HCT116 (cell line): Measurements from ENCODE around the gene GALNT17. TPM values are rescaled to one million over a fixed set of nuclear protein-coding genes. Genes with fewer than 3 reads are reported as not detected.

Experiments used
- ATAC-seq: fragments of 200-7000 bp; cut with Tn5 transposase; 2 replicates; pipeline ENCODE4 v1.9.1; 2020; ENCODE audit warnings: mild to moderate bottlenecking, moderate library complexity
- BruUV-seq: library from RNA; stranded (reverse); fragments of 400-500 nt; replicated peaks from 2 replicates; lab custom pipeline; 2021; lab: Mats Ljungman, UMichigan
- CTCF ChIA-PET: fragments of 300-600 bp; sonication (Branson Sonifier 250); formaldehyde crosslinking; loops from one replicate; lab custom pipeline; 2021; ENCODE audit warnings: antibody characterized with exemption; lab: Charles Lee
- POLR2A ChIA-PET: fragments of 300-600, 350-600 bp; sonication (Branson Sonifier 250); formaldehyde crosslinking; loops from one replicate; lab custom pipeline; 2021; ENCODE audit warnings: antibody characterized with exemption; lab: Charles Lee
- RAD21 ChIA-PET, 2 experiments: fragments of 300-600 bp; sonication (Branson Sonifier 250); formaldehyde crosslinking; loops; one replicate each; lab custom pipeline; 2023; ENCODE audit warnings: low total read pairs in 2 of 2; ENCODE audit not compliant: uncharacterized antibody in 2 of 2, unreplicated experiment in 2 of 2, low non-redundant PET in 1 of 2; lab: Charles Lee
- DNase-seq: peaks from one replicate; pipeline ENCODE4 v3.0.0-alpha.2; 2010; ENCODE audit warnings: low read depth, low spot score
- H2AFZ ChIP-seq: fragments of 200-600 bp; shearing (Covaris generic), sonication (generic); 2 replicates; pipeline ENCODE4 v1.6.1; 2017; ENCODE audit warnings: low read depth, mixed run types, mixed read lengths, antibody characterized with exemption, low read length; ENCODE audit not compliant: poor library complexity, severe bottlenecking
- H3K27ac ChIP-seq: 2 replicates; pipeline ENCODE4 v1.5.1; 2012; ENCODE audit warnings: low read depth, low read length
- H3K27me3 ChIP-seq: fragments of 200-600 bp; sonication (generic); 2 replicates; pipeline ENCODE4 v1.6.1; 2016; ENCODE audit warnings: mixed run types, low read length, mixed read lengths; ENCODE audit not compliant: insufficient read depth
- H3K36me3 ChIP-seq, 2 experiments: fragments of 200-500 bp in 1 of 2; fragments of 200-600 bp in 1 of 2; sonication (Bioruptor generic) in 1 of 2; sonication (generic) in 1 of 2; 2 replicates each; pipeline versions ENCODE4 v1.5.1 to v1.6.1; 2014 to 2016; ENCODE audit warnings: low read length in 2 of 2, inconsistent platforms in 1 of 2, mixed read lengths in 1 of 2, mixed run types in 1 of 2; ENCODE audit not compliant: insufficient read depth in 2 of 2, control insufficient read depth in 1 of 2
- H3K4me1 ChIP-seq, 2 experiments: fragments of 200-600 bp in 1 of 2; sonication (generic) in 1 of 2; 2 replicates each; pipeline versions ENCODE4 v1.5.1 to v1.6.1; 2012 to 2017; ENCODE audit warnings: low read length in 2 of 2, inconsistent platforms in 1 of 2, mild to moderate bottlenecking in 1 of 2, mixed read lengths in 1 of 2, mixed run types in 1 of 2, moderate library complexity in 1 of 2; ENCODE audit not compliant: insufficient read depth in 2 of 2, control insufficient read depth in 1 of 2
- H3K4me2 ChIP-seq: fragments of 200-600 bp; sonication (generic); 2 replicates; pipeline ENCODE4 v1.6.1; 2017; ENCODE audit warnings: mixed run types, low read length, mixed read lengths
- H3K4me3 ChIP-seq, 2 experiments: fragments of 200-600 bp in 1 of 2; sonication (generic) in 1 of 2; replicated peaks in 1 of 2; 2 replicates each; pipeline ENCODE4 v1.5.1; 2011 to 2016; ENCODE audit warnings: low read length in 2 of 2, control low read depth in 1 of 2, low read depth in 1 of 2, mild to moderate bottlenecking in 1 of 2, mixed read lengths in 1 of 2, mixed run types in 1 of 2
- H3K79me2 ChIP-seq: fragments of 200-600 bp; sonication (generic); 2 replicates; pipeline ENCODE4 v1.6.1; 2017; ENCODE audit warnings: mild to moderate bottlenecking, mixed run types, low read length, moderate library complexity, mixed read lengths; ENCODE audit not compliant: insufficient read depth
- H3K9ac ChIP-seq: fragments of 200-600 bp; sonication (generic); 2 replicates; pipeline ENCODE4 v1.6.1; 2016; ENCODE audit warnings: low read length, mixed read lengths
- H3K9me2 ChIP-seq: fragments of 200-600 bp; sonication (generic), shearing (Covaris generic); 2 replicates; pipeline ENCODE4 v1.6.1; 2017; ENCODE audit warnings: mixed run types, mild to moderate bottlenecking, moderate library complexity; ENCODE audit not compliant: insufficient read depth
- H3K9me3 ChIP-seq, 2 experiments: fragments of 200-500 bp in 1 of 2; fragments of 200-600 bp in 1 of 2; sonication (Bioruptor generic) in 1 of 2; sonication (generic) in 1 of 2; 2 replicates each; pipeline ENCODE4 v1.6.1; 2014 to 2017; ENCODE audit warnings: low read length in 2 of 2, mixed read lengths in 2 of 2, inconsistent platforms in 1 of 2, low read depth in 1 of 2, mild to moderate bottlenecking in 1 of 2, mixed run types in 1 of 2, moderate library complexity in 1 of 2; ENCODE audit not compliant: control insufficient read depth in 1 of 2, insufficient read depth in 1 of 2
- H4K20me1 ChIP-seq: fragments of 200-600 bp; sonication (generic), shearing (Covaris generic); 2 replicates; pipeline ENCODE4 v1.6.1; 2017; ENCODE audit warnings: mixed run types, mild to moderate bottlenecking, moderate library complexity; ENCODE audit not compliant: insufficient read depth
- CEBPB ChIP-seq: IDR thresholded peaks from 2 replicates; pipeline ENCODE4 v1.6.1; 2012; ENCODE audit warnings: low read depth
- ELF1 ChIP-seq: IDR thresholded peaks from 2 replicates; pipeline ENCODE4 v1.6.1; 2012; ENCODE audit warnings: low read depth, borderline replicate concordance
- JUND ChIP-seq: IDR thresholded peaks from 2 replicates; pipeline ENCODE4 v1.6.1; 2012
- MAX ChIP-seq: IDR thresholded peaks from 2 replicates; pipeline ENCODE4 v1.6.1; 2012
- RAD21 ChIP-seq: IDR thresholded peaks from 2 replicates; pipeline ENCODE4 v1.6.1; 2012; ENCODE audit warnings: low read depth, mild to moderate bottlenecking
- REST ChIP-seq: IDR thresholded peaks from 2 replicates; pipeline ENCODE4 v1.6.1; 2012; ENCODE audit warnings: low read depth
- SP1 ChIP-seq: IDR thresholded peaks from 2 replicates; pipeline ENCODE4 v1.6.1; 2012; ENCODE audit warnings: low read depth
- TCF7L2 ChIP-seq: IDR thresholded peaks from 2 replicates; pipeline ENCODE4 v1.7.0; 2011; ENCODE audit warnings: borderline replicate concordance, inconsistent platforms; ENCODE audit not compliant: insufficient read depth, insufficient read length; ENCODE audit errors: extremely low read depth
- YY1 ChIP-seq: IDR thresholded peaks from 2 replicates; pipeline ENCODE4 v1.6.1; 2011; ENCODE audit warnings: low read length, low read depth, moderate library complexity, mild to moderate bottlenecking; ENCODE audit not compliant: insufficient replicate concordance; ENCODE audit errors: extremely low read depth
- intact Hi-C: fragments of 100-400 bp; cut with micrococcal nuclease; formaldehyde crosslinking; loops from 2 replicates; pipeline ENCODE4 v1.10.0; 2022
- total RNA-seq: library from RNA; stranded (reverse); gene quantifications from one replicate; pipeline ENCODE4 v1.2.1, GENCODE V29; 2021; ENCODE audit not compliant: unreplicated experiment

Gene GALNT17
- total RNA-seq, 1 experiment from 2014 or later: not detected

GRCh38 chr7:71135116-71135515 is 3.2 kb downstream of the GALNT17 start:
- Histone ChIP-seq H3K27ac (no peak overlapping the region), H3K9ac (no peak overlapping the region), H3K4me2 (no peak overlapping the region), H3K4me1 (no peaks in the 10 kb centered on the region), H3K9me2 (no peaks in the 10 kb centered on the region), H3K27me3 (no peaks in the 10 kb centered on the region), H3K9me3 (peaks cover 3 to 9% of the 10 kb centered on the region in 2 experiments; a peak in 2 of 4 replicates)
- intact Hi-C loops: no loop called here
- no TSS peak for BruUV-seq
- ChIA-PET RAD21 (no interaction called here), POLR2A (no interaction called here)
- no peak for TF ChIP-seq REST
- no peak for TF ChIP-seq TCF7L2
- no peak for TF ChIP-seq SP1
- TF ChIP-seq MAX: no peak
- TF ChIP-seq CEBPB: no peak
- TF ChIP-seq YY1: no peak
- no peak for TF ChIP-seq ELF1
- no peak for TF ChIP-seq JUND
- no peak for TF ChIP-seq RAD21
- TF ChIP-seq, all 23 proteins: peak for 0
- Histone ChIP-seq H3K4me3 (no peak overlapping the region), H2AFZ (no peak overlapping the region), H4K20me1 (no peaks in the 10 kb centered on the region), H3K36me3 (no peaks in the 10 kb centered on the region), H3K79me2 (no peaks in the 10 kb centered on the region)
- no peak for ATAC-seq
- DNase-seq: no peak
- CTCF ChIA-PET: no interaction called here
